ENCODE results near the gene AGRP.

The AGRP gene

GRCh38 chr16:67441271-67441753, 42.0 kb downstream of the AGRP start:
- Histone ChIP-seq H3K4me1 (ENCODE audit: control insufficient read depth, insufficient read depth, low read length) (no peaks in the 10 kb centered on the region), H3K4me3 (ENCODE audit: low read depth, low read length) (no peak overlapping the region), H3K27ac (ENCODE audit: extremely low read depth, low read depth, low read length) (no peak overlapping the region), H3K36me3 (ENCODE audit: control insufficient read depth in 2 of 2, insufficient read depth in 1 of 2, low read length in 2 of 2) (peaks cover 0 to 87% of the 10 kb centered on the region in 2 experiments; a peak in 1 of 3 replicates), H3K9me3 (ENCODE audit: control insufficient read depth, insufficient read depth, low read depth, low read length) (no peaks in the 10 kb centered on the region)
- ChIA-PET CTCF (interaction anchor here (0.7 to 2.2 kb wide), 4 partner anchors 8 to 18 kb away, joined by 3 to 9 read pairs (median 3); no protein-coding TSS in a partner anchor), POLR2A (interaction anchor here (0.6 kb wide), 1 partner anchor 9 kb away, joined by 3 read pairs; no protein-coding TSS in a partner anchor)
- TF ChIP-seq KLF1 (tag by site-specific recombination; IDR thresholded peaks at IDR 0.05) (0 out of 2 replicates have a peak, but pooled peaks have one; percentile 16), ZNF777 (tag by site-specific recombination; IDR thresholded peaks at IDR 0.05; ENCODE audit: borderline replicate concordance) (no peak), ZIC2 (tag by site-specific recombination; IDR thresholded peaks at IDR 0.05) (0 out of 2 replicates have a peak, but pooled peaks have one; percentile 21)

GRCh38 chr16:67438824-67439393, 44.4 kb downstream of the AGRP start:
- H3K4me1 ChIP-seq (ENCODE audit: control insufficient read depth, insufficient read depth, low read length) = no peaks in the 10 kb centered on the region
- peaks cover 0 to 71% of the 10 kb centered on the region in 2 experiments; a peak in 1 of 3 replicates for H3K36me3 ChIP-seq (ENCODE audit: control insufficient read depth in 2 of 2, insufficient read depth in 1 of 2, low read length in 2 of 2)
- ChIA-PET POLR2A (interaction anchor here (0.6 kb wide), 1 partner anchor 357 kb away, joined by 5 read pairs; no protein-coding TSS in a partner anchor), CTCF (interaction anchor here (0.5 to 2.0 kb wide), 5 partner anchors 11 to 377 kb away, joined by 3 to 10 read pairs (median 3); no protein-coding TSS in a partner anchor)
- no peak overlapping the region for H3K27ac ChIP-seq (ENCODE audit: extremely low read depth, low read depth, low read length)
- TF ChIP-seq ZNF266 (tag by site-specific recombination; IDR thresholded peaks at IDR 0.05; ENCODE audit: low read depth) = no peak
- no peak for TF ChIP-seq ZNF423 (tag by site-specific recombination; IDR thresholded peaks at IDR 0.05)
- TF ChIP-seq ZNF704 (tag by site-specific recombination; IDR thresholded peaks at IDR 0.05) = no peak
- TF ChIP-seq REPIN1 (tag by site-specific recombination; IDR thresholded peaks at IDR 0.05; ENCODE audit: low read depth) = no peak
- TF ChIP-seq ZNF169 (tag by site-specific recombination; IDR thresholded peaks at IDR 0.05) = no peak
- no peak for TF ChIP-seq ZBTB6 (tag by site-specific recombination; IDR thresholded peaks at IDR 0.05)
- no peak for TF ChIP-seq ZNF426 (tag by site-specific recombination; IDR thresholded peaks at IDR 0.05)
- TF ChIP-seq ZNF24 (tag by site-specific recombination; IDR thresholded peaks at IDR 0.05) = no peak
- no peak for TF ChIP-seq ZSCAN5A (tag by site-specific recombination; IDR thresholded peaks at IDR 0.05)
- TF ChIP-seq ZNF555 (tag by site-specific recombination; conservative IDR thresholded peaks at IDR 0.05) = no peak
- TF ChIP-seq ZBTB8A (tag by site-specific recombination; IDR thresholded peaks at IDR 0.05) = no peak
- no peak for TF ChIP-seq ZNF292 (tag by site-specific recombination; IDR thresholded peaks at IDR 0.05; ENCODE audit: borderline replicate concordance, low read depth)
- TF ChIP-seq ZNF658 (tag by site-specific recombination; IDR thresholded peaks at IDR 0.05) = no peak
- TF ChIP-seq ZNF302 (tag by site-specific recombination; IDR thresholded peaks at IDR 0.05; ENCODE audit: low read depth) = no peak
- TF ChIP-seq ZBTB11 (tag by site-specific recombination; conservative IDR thresholded peaks at IDR 0.05; ENCODE audit: low read depth) = no peak
- no peak for TF ChIP-seq ZNF544 (tag by site-specific recombination; IDR thresholded peaks at IDR 0.05)
- no peak for TF ChIP-seq ZBTB21 (tag by site-specific recombination; IDR thresholded peaks at IDR 0.05)
- TF ChIP-seq ZNF776 (tag by site-specific recombination; IDR thresholded peaks at IDR 0.05; ENCODE audit: borderline replicate concordance) = no peak
- no peak for TF ChIP-seq ZNF341 (tag by site-specific recombination; IDR thresholded peaks at IDR 0.05; ENCODE audit: low read depth)
- no peak for TF ChIP-seq PRDM6 (tag by site-specific recombination; IDR thresholded peaks at IDR 0.05)
- no peak overlapping the region for H3K4me3 ChIP-seq (ENCODE audit: low read depth, low read length)
- no peaks in the 10 kb centered on the region for H3K9me3 ChIP-seq (ENCODE audit: control insufficient read depth, insufficient read depth, low read depth, low read length)

All from HEK293 (cell line).